NCI-H524 treated with DMSO at 0.1 percent for 48 hours (cell line): ENCODE data around the gene C1QA.

Source experiments
- DNase-seq: peaks from one replicate; lab custom pipeline; 2025; lab: John Stamatoyannopoulos, UW

The C1QA gene

GRCh38 chr1:22636353-22636752, at the start of gene C1QA:
Gene C1QA, plus strand, starts transcription at chr1:22636628. Its CDS starts 989 bp downstream, at chr1:22637617.
- DNase-seq, result no peak

- no peak for DNase-seq
Observed at GRCh38 chr1:22587247-22587646, 49.2 kb upstream of the C1QA start.

GRCh38 chr1:22588899-22589422, 47.5 kb upstream of the C1QA start:
- no peak for DNase-seq

- DNase-seq, result no peak
Observed at GRCh38 chr1:22591576-22591975, 44.9 kb upstream of the C1QA start.

GRCh38 chr1:22592051-22592450, 44.4 kb upstream of the C1QA start:
- DNase-seq, result no peak

- DNase-seq, result no peak
Observed at GRCh38 chr1:22592919-22593790, 43.3 kb upstream of the C1QA start.

GRCh38 chr1:22594396-22594795, 42.0 kb upstream of the C1QA start:
- DNase-seq, result no peak

- DNase-seq, result no peak
Observed at GRCh38 chr1:22595108-22595507, 41.3 kb upstream of the C1QA start.

- DNase-seq, result no peak
Observed at GRCh38 chr1:22597301-22597965, 39.0 kb upstream of the C1QA start.

GRCh38 chr1:22597996-22598395, 38.4 kb upstream of the C1QA start:
- no peak for DNase-seq

- no peak for DNase-seq
Observed at GRCh38 chr1:22598736-22599135, 37.7 kb upstream of the C1QA start.

GRCh38 chr1:22600071-22600816, 36.2 kb upstream of the C1QA start:
- no peak for DNase-seq

- DNase-seq, result no peak
Observed at GRCh38 chr1:22600817-22601605, 35.4 kb upstream of the C1QA start.

- no peak for DNase-seq
Observed at GRCh38 chr1:22601610-22602009, 34.8 kb upstream of the C1QA start.

GRCh38 chr1:22602060-22602740, 34.2 kb upstream of the C1QA start:
- no peak for DNase-seq

GRCh38 chr1:22606161-22606560, 30.3 kb upstream of the C1QA start:
- no peak for DNase-seq

GRCh38 chr1:22607154-22607553, 29.3 kb upstream of the C1QA start:
- DNase-seq, result no peak

GRCh38 chr1:22608361-22608760, 28.1 kb upstream of the C1QA start:
- no peak for DNase-seq

- no peak for DNase-seq
Observed at GRCh38 chr1:22609291-22609690, 27.1 kb upstream of the C1QA start.

- no peak for DNase-seq
Observed at GRCh38 chr1:22611530-22611947, 24.9 kb upstream of the C1QA start.
